PC-9 (cell line): ENCODE results near the gene SERPIND1. TPM values are rescaled to one million over a fixed set of nuclear protein-coding genes. Genes with fewer than 3 reads are reported as not detected.

Experiments used
- Bru-seq: library from RNA; stranded (reverse); fragments of 400-500 nt; gene quantifications from one replicate; lab custom pipeline; 2021; lab: Mats Ljungman, UMichigan
- BruChase-seq, 2 experiments: library from RNA; stranded (reverse); fragments of 400-500 nt; gene quantifications; one replicate each; lab custom pipeline; 2021; lab: Mats Ljungman, UMichigan
- BruUV-seq: library from RNA; stranded (reverse); fragments of 400-500 nt; replicated peaks from 2 replicates; lab custom pipeline; 2021; lab: Mats Ljungman, UMichigan
- CTCF ChIA-PET: fragments of 300-600 bp; sonication (Branson Sonifier 250); formaldehyde crosslinking; loops from one replicate; lab custom pipeline; 2022; ENCODE audit warnings: antibody characterized with exemption; lab: Charles Lee
- POLR2A ChIA-PET: fragments of 300-600 bp; sonication (Branson Sonifier 250); formaldehyde crosslinking; loops from one replicate; lab custom pipeline; 2022; ENCODE audit warnings: antibody characterized with exemption; ENCODE audit not compliant: unreplicated experiment; lab: Charles Lee
- DNase-seq, 2 experiments: peaks; one replicate each; pipeline versions ENCODE4 v3.0.0 to v3.0.0-alpha.2; 2015 to 2022; ENCODE audit warnings: mixed read lengths in 1 of 2
- H2AFZ ChIP-seq: fragments of 200-600 bp; sonication (generic); 2 replicates; pipeline ENCODE4 v1.8.1; 2017; ENCODE audit warnings: antibody characterized with exemption
- H3F3A ChIP-seq: fragments of 200-600 bp; sonication (generic); 2 replicates; pipeline ENCODE4 v1.8.1; 2017; ENCODE audit warnings: antibody characterized with exemption, mild to moderate bottlenecking, low read depth; ENCODE audit not compliant: insufficient read depth
- H3K27ac ChIP-seq: fragments of 200-600 bp; sonication (generic); 2 replicates; pipeline ENCODE4 v1.6.1; 2016; ENCODE audit warnings: mixed run types
- H3K27me3 ChIP-seq: fragments of 200-600 bp; sonication (generic); 2 replicates; pipeline ENCODE4 v1.6.1; 2016; ENCODE audit warnings: low read depth, mixed run types; ENCODE audit not compliant: insufficient read depth
- H3K36me3 ChIP-seq: fragments of 200-600 bp; sonication (generic); 2 replicates; pipeline ENCODE4 v1.6.1; 2016; ENCODE audit warnings: low read depth, mixed run types
- H3K4me1 ChIP-seq: fragments of 200-600 bp; sonication (generic); replicated peaks from 2 replicates; pipeline ENCODE4 v1.6.1; 2016; ENCODE audit warnings: mixed run types; ENCODE audit not compliant: insufficient read depth
- H3K4me2 ChIP-seq: fragments of 200-600 bp; sonication (generic); 2 replicates; pipeline ENCODE4 v1.6.1; 2017; ENCODE audit warnings: mixed run types
- H3K4me3 ChIP-seq: fragments of 200-600 bp; sonication (generic); 2 replicates; pipeline ENCODE4 v1.6.1; 2016; ENCODE audit warnings: mixed run types
- H3K79me2 ChIP-seq: fragments of 200-600 bp; sonication (generic); 2 replicates; pipeline ENCODE4 v1.6.1; 2017; ENCODE audit warnings: low read depth, mixed run types
- H3K9me2 ChIP-seq: fragments of 200-600 bp; sonication (generic); 2 replicates; pipeline ENCODE4 v1.8.1; 2017; ENCODE audit warnings: mild to moderate bottlenecking; ENCODE audit not compliant: insufficient read depth
- H3K9me3 ChIP-seq: fragments of 200-600 bp; sonication (generic); 2 replicates; pipeline ENCODE4 v1.8.1; 2016; ENCODE audit warnings: low read depth; ENCODE audit not compliant: insufficient read depth
- H4K20me1 ChIP-seq: fragments of 200-600 bp; sonication (generic); 2 replicates; pipeline ENCODE4 v1.8.1; 2017; ENCODE audit not compliant: insufficient read depth
- EZH2 ChIP-seq: fragments of 200-600 bp; sonication (generic); IDR thresholded peaks from 2 replicates; pipeline ENCODE4 v1.8.0; 2017; ENCODE audit warnings: antibody characterized with exemption, low read depth
- intact Hi-C: fragments of 100-400 bp; cut with micrococcal nuclease; formaldehyde crosslinking; loops from one replicate; pipeline ENCODE4 v1.10.0; 2022; ENCODE audit not compliant: unreplicated experiment
- long read RNA-seq: library from polyadenylated mRNA; stranded (forward); transcript quantifications from one replicate; pipeline ENCODE4 v2.0.0, GENCODE V29; 2022
- total RNA-seq: library from RNA; stranded (reverse); gene quantifications from 2 replicates; pipeline ENCODE4 v1.2.3, GENCODE V29; 2021
- TF ChIP-seq, protein P1 (sequence below): fragments of 200-600 bp; sonication (generic); conservative IDR thresholded peaks from 2 replicates; pipeline ENCODE4 v1.6.1; 2017; ENCODE audit warnings: mixed run types, antibody characterized with exemption, mild to moderate bottlenecking, moderate library complexity

The SERPIND1 gene, protein sequence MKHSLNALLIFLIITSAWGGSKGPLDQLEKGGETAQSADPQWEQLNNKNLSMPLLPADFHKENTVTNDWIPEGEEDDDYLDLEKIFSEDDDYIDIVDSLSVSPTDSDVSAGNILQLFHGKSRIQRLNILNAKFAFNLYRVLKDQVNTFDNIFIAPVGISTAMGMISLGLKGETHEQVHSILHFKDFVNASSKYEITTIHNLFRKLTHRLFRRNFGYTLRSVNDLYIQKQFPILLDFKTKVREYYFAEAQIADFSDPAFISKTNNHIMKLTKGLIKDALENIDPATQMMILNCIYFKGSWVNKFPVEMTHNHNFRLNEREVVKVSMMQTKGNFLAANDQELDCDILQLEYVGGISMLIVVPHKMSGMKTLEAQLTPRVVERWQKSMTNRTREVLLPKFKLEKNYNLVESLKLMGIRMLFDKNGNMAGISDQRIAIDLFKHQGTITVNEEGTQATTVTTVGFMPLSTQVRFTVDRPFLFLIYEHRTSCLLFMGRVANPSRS
- total RNA-seq = not detected in 2 replicates
- not detected for Bru-seq, nascent RNA
- BruChase-seq, experiment 1, labeled RNA remaining after a 2-hour chase = not detected
- percentile 6 among the genes with signal in this experiment for BruChase-seq, experiment 2, labeled RNA remaining after a 6-hour chase
- long read RNA-seq = 0 reads

DNA sequence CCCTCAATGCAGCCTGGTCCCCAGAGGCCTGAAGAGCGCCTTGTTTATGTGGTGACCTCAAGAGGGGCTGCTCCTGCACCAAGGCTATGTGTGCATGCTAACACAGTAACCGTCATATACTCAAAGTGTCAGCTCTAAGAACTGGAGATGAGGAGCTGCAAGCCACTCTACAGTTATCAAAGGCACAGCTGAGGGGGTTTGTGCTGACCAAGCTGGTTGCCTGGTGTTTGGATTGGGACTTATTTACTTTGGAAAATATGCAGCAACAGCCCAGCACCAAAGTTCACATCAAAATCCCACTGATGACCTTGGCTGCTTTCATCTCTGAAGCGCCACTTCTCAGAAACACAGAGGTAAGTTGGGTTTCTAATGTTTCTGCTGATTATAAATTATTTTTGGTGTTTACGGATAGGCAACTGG is at the start of gene SERPIND1:
SERPIND1 (plus strand) TSS at position 321 of the 420 bp plus-strand sequence. CDS start 5,200 bp downstream, outside the sequence.
- BruUV-seq = no TSS peak
- ChIA-PET POLR2A (no interaction called here), CTCF (no interaction called here)
- H3K9me2 ChIP-seq = no peaks in the 10 kb centered on the region
- H3K36me3 ChIP-seq = no peaks in the 10 kb centered on the region
- H3K27ac ChIP-seq = no peak within 1 kb of the TSS
- intact Hi-C loops = no loop called here
- H3K9me3 ChIP-seq = no peaks in the 10 kb centered on the region
- peaks cover 7% of the 10 kb centered on the region for H3F3A ChIP-seq
- no peak within 1 kb of the TSS for H2AFZ ChIP-seq
- H3K4me2 ChIP-seq = no peak within 1 kb of the TSS
- peaks cover 22% of the 10 kb centered on the region for H3K4me1 ChIP-seq
- no peaks in the 10 kb centered on the region for H4K20me1 ChIP-seq
- TF ChIP-seq EZH2 = no peak
- TF ChIP-seq, protein P1, sequence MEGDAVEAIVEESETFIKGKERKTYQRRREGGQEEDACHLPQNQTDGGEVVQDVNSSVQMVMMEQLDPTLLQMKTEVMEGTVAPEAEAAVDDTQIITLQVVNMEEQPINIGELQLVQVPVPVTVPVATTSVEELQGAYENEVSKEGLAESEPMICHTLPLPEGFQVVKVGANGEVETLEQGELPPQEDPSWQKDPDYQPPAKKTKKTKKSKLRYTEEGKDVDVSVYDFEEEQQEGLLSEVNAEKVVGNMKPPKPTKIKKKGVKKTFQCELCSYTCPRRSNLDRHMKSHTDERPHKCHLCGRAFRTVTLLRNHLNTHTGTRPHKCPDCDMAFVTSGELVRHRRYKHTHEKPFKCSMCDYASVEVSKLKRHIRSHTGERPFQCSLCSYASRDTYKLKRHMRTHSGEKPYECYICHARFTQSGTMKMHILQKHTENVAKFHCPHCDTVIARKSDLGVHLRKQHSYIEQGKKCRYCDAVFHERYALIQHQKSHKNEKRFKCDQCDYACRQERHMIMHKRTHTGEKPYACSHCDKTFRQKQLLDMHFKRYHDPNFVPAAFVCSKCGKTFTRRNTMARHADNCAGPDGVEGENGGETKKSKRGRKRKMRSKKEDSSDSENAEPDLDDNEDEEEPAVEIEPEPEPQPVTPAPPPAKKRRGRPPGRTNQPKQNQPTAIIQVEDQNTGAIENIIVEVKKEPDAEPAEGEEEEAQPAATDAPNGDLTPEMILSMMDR = no peak
- H3K4me3 ChIP-seq = no peak within 1 kb of the TSS
- H3K79me2 ChIP-seq = no peaks in the 10 kb centered on the region
- DNase-seq = no peak
- no peaks in the 10 kb centered on the region for H3K27me3 ChIP-seq

DNA sequence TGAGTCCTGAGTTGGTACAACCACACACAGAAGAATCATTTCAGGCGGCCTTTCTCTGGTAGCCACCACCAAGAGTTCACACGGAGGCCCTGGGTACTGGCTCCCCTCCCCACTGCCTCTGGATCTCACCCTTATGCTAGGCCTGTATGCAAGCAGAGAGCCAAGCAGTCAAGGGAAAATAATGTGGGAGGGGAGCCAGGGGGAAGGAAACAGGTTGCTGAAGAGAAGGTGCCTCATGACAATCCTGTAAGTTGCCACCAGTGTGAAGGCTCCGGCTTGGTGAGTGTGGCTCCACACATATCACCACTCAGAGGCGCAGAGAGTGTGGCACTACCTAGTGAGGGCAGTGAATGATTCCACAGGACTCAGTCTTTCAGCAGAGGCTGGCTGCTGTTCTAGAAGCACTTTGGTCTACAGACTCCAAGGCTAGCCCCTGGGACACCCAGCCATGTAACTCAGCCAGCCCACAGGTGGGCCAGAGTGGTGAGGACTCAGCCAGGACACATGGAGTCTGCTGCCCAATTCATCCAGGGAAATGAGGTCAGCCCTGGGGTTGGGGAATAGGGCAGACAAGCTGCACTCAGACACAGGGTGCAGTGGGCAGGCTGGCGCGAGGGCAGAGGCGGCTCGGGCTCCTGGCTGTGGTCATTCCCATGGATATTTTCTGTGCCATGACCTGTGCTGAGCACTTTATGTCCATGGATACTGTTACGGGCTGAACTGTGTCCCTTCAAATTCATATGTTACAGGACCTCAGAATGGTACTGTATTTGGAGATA is 49.0 kb upstream of the SERPIND1 start:
- no peaks in the 10 kb centered on the region for H3K9me2 ChIP-seq
- no peaks in the 10 kb centered on the region for H3K9me3 ChIP-seq
- no peaks in the 10 kb centered on the region for H3K36me3 ChIP-seq
- BruUV-seq = no TSS peak
- ChIA-PET POLR2A (no interaction called here), CTCF (no interaction called here)
- no peak overlapping the region for H2AFZ ChIP-seq
- H3K4me1 ChIP-seq = no peaks in the 10 kb centered on the region
- intact Hi-C loops = no loop called here
- H3K4me3 ChIP-seq = no peak overlapping the region
- no peak overlapping the region for H3K27ac ChIP-seq
- H3K4me2 ChIP-seq = no peak overlapping the region
- DNase-seq = no peak
- H4K20me1 ChIP-seq = no peaks in the 10 kb centered on the region
- no peak for TF ChIP-seq EZH2
- TF ChIP-seq, protein P1 = no peak
- H3K79me2 ChIP-seq = no peaks in the 10 kb centered on the region
- H3K27me3 ChIP-seq = no peaks in the 10 kb centered on the region
- no peaks in the 10 kb centered on the region for H3F3A ChIP-seq

DNA sequence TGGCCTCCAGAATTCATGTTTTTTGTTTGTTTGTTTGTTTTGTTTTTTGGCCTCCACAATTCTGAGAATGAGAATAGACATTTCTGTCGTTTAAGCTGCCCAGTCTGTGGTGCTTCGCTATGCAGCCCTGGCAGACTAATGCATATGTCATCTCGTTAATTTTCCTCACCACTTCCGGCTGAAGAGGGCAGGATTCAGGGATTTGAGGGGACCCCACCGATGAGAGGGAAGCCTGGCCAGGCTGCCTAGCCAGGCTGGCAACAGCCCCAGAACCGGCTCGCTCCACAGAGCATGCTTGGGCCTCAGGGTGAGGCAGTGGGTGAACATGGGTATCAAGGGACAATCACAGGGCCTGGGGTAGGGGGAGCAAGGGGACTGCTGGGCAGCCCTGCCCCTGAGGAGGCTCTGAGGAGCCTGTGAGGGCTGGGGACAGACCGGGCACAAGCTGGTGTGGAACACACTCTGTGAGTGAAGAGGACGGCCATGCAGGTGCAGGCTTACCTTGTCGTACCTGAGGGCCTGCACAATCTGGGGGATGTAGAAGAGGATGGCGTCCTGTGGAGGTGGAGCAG is 47.8 kb upstream of the SERPIND1 start:
- no peaks in the 10 kb centered on the region for H4K20me1 ChIP-seq
- H3K9me3 ChIP-seq = no peaks in the 10 kb centered on the region
- intact Hi-C loops = no loop called here
- no peaks in the 10 kb centered on the region for H3K4me1 ChIP-seq
- POLR2A ChIA-PET = no interaction called here
- CTCF ChIA-PET = no interaction called here
- no peak overlapping the region for H3K27ac ChIP-seq
- no peaks in the 10 kb centered on the region for H3K9me2 ChIP-seq
- no peak overlapping the region for H2AFZ ChIP-seq
- H3F3A ChIP-seq = no peaks in the 10 kb centered on the region
- TF ChIP-seq EZH2 = no peak
- TF ChIP-seq, protein P1 = no peak
- H3K27me3 ChIP-seq = no peaks in the 10 kb centered on the region
- H3K79me2 ChIP-seq = no peaks in the 10 kb centered on the region
- BruUV-seq = no TSS peak
- H3K4me2 ChIP-seq = no peak overlapping the region
- H3K4me3 ChIP-seq = no peak overlapping the region
- no peak for DNase-seq
- no peaks in the 10 kb centered on the region for H3K36me3 ChIP-seq
